HG03378 (cell line): Measurements from ENCODE around the gene RFXANK.

Experiments used
- ATAC-seq: cut with Tn5 transposase; IDR thresholded peaks from one replicate; pipeline ENCODE4 v1.9.1; 2021; ENCODE audit warnings: mild to moderate bottlenecking, moderate library complexity; ENCODE audit not compliant: unreplicated experiment

RFXANK gene

DNA sequence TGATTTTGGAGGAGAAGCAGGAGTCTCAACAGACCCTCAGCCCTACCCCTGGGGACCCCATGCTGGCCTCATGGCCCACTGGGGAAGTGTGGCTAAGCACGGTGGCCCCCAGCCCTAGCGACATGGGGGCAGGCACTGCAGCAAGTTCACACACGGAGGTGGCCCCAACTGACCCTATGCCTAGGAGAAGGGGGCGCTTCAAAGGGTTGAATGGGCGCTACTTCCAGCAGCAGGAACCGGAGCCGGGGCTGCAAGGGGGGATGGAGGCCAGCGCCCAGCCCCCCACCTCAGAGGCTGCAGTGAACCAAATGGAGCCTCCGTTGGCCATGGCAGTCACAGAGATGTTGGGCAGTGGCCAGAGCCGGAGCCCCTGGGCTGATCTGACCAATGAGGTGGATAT lies 34.6 kb downstream of the RFXANK start:
- no peak for ATAC-seq

GRCh38 chr19:19227217-19227616 lies 35.2 kb downstream of the RFXANK start:
- ATAC-seq: no peak

- ATAC-seq: no peak
Measured at GRCh38 chr19:19229701-19230100, 37.6 kb downstream of the RFXANK start.

DNA sequence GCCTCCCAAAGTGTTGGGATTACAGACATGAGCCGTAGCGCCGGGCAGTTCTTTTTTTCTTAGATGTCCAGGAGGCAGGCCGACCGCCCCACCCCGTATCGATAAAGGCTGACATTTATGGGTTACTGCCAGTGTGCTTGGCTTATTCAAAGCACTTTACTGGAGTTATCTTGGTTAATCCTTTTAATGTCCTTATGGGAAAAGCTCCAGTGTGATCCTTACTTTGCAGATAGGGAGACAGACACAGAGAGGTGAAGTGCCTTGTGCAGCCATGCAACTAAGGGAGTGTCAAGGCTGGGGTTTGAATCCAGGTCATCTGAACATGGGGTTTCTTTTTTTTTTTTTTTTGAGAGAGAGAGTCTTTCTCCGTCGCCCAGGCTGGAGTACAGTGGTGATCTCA lies 38.9 kb downstream of the RFXANK start:
- ATAC-seq: no peak

- ATAC-seq: no peak
Measured at GRCh38 chr19:19232261-19232721, 40.2 kb downstream of the RFXANK start.

- no peak for ATAC-seq
Measured at GRCh38 chr19:19234220-19234816, 42.3 kb downstream of the RFXANK start.

- ATAC-seq: no peak
Measured at GRCh38 chr19:19236173-19236572, 44.1 kb downstream of the RFXANK start.

DNA sequence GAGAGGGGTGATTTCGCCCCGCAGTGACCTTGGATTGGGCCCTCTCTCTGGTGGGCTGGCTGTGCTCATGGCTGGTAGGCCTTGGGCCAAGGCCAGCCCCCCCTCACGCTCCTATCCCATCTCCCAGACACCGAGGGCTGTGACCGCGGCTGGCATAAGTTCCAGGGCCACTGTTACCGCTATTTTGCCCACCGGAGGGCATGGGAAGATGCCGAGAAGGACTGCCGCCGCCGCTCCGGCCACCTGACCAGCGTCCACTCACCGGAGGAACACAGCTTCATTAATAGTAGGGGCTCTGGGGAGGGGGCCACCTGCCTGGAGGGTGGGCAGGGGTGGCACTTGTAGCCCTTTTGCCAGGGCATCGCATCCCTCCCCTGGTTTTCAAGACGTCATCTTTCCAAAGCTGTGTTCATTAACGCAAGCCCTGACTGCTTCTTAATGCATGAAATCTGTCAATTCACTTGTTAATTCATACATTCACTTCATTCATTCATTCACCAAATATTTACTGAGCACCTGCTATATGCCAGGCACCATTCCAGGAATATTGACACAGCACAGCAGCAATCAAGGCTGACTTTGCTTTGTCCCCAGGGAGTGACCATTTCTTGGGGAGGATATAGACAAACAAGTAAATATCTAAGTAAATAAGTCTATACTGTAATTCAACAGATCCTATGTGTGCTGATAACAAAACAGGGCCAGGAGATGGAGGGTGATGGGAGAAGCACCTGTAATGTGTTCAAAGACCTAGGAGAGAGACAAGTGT lies 46.3 kb downstream of the RFXANK start:
- no peak for ATAC-seq

GRCh38 chr19:19239675-19240074 lies 47.6 kb downstream of the RFXANK start:
- no peak for ATAC-seq

DNA sequence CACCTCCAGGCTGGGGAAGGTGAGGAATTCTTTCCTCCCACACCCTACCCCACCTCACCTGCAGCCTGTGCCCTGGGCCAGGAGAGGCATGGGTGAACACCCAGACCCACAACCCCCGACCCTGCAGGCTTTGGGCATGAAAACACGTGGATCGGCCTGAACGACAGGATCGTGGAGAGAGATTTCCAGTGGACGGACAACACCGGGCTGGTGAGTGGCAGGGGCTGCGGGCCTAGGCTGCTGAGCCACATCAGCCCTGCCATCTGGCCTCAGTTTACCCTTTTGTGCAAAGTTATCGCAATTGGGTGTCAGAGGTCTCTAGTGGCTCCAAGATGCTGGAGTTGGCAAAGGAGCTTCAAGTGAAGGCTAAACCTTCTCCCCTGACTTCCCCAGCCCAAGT lies 48.4 kb downstream of the RFXANK start:
- no peak for ATAC-seq

DNA sequence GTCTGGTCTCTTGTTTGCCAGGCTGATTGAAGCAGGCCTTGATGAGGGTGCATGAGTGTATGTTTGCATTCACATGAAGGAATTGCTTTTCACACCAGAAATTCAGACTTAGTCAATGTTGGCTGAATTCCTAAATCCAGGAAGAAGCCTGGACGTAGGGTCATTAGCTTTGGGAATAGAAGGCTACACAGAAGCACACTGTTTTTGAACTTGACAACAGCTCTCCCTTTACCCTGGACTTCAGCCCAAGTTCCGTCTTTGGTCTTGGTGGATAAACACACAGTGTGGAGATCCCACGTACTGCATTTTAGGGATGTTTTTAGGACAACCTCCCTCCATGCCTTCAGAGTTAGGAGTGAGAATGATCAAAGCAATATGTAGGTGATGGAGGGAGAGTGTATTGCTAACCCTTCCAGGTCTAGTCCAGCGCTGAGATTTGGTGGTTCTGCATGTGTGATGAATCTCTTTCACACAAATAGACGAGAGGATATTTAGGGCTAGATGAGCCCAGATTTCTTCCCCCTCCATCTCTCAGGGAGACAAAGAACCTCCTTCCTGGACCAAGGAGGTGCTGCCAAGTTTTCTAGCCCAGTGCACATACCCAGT lies 58.2 kb downstream of the RFXANK start:
- ATAC-seq: no peak
